Activated CD4-positive, alpha-beta T cell treated with anti-CD3 and anti-CD28 coated beads for 24 hours (primary cell): ENCODE data around the gene ZRANB1.

Source experiments
- DNase-seq, 2 donors: peaks; one replicate each; pipeline ENCODE4 v3.0.0-alpha.2; 2020; ENCODE audit warnings: low read depth in 2 of 2

Gene ZRANB1

DNA sequence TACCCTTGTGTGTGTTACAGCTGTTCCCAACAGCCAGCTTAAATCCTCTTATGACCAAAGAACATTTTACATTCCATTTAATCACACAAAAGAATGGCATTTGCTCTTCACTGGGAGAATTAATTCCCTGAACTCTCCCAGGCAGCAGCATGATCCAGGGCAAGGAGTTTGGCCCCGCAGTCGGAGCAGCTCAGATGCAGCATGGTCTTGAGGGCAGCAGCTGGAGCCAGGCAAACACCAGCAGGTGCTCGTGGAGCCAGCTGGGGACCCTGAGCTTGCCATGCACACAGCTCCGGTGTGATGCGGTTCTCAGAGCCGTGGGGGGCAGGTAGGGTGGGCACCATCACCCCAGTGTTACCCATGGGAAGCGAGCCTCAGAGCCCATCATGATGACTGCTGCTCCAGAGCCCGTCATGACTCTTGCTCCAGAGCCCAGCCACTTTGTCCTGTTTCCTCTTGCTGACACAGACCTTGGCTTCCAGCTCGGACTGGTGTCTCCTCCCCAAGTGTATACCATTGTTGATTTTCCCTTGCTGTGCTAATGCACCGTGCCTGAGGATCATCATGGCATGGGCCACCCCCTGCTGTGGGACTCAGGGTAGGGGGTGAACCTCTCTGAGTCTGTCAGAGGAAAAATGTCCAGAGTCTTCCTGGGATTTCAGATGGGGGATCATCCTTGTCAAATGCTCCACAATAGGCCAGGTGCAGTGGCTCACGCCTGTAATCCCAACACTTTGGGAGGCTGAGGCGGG lies 75.8 kb downstream of the ZRANB1 start:
- DNase-seq, result no peak

DNA sequence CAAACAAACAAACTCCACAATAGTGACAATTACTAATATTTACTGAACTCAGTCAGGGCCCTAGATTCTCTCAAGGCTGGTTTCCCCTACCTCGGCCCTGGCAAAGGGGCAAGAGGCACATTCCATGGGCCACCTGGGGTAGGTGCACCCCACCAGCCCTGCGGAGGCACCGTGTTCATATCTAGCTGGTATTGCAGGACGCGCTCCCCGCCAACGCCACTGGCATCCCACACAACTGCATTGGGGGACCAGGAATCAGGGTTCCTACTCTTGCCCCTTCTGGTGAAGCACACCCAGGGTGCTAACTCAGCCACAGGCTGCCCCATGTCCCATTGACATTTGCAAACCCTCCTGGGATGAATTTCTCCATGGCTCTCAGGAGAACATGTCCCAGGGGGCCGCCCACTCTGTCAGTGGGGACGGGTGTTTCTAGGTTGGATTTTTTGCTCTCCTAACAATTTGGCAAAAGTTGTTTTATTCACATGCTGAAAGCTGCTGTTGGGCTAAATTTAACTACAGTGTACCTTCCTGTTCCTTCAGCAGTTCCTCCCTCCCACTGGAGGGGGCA lies 76.7 kb downstream of the ZRANB1 start:
- no peak for DNase-seq

GRCh38 chr10:125020386-125020785 lies 78.5 kb downstream of the ZRANB1 start:
- no peak for DNase-seq

DNA sequence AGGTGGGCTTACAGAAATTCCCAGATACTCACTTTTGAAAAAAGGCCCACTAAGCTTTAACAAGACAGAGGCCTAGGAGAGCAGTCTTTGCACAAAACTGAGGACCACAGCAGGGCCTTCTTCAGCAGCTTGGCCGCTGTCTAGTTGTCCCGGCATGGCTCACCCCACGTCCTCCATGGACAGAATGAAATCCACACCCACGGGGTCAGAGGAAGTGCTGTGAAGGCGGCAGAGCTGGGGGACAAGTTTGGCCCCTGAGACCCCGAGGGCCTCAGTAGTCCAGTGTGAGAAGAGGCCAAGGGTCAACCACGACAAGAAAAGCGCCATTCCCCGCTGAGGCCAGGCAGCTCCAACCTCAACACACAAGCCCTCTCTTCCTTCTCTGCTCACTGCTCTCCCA lies 78.9 kb downstream of the ZRANB1 start:
- DNase-seq, result no peak

DNA sequence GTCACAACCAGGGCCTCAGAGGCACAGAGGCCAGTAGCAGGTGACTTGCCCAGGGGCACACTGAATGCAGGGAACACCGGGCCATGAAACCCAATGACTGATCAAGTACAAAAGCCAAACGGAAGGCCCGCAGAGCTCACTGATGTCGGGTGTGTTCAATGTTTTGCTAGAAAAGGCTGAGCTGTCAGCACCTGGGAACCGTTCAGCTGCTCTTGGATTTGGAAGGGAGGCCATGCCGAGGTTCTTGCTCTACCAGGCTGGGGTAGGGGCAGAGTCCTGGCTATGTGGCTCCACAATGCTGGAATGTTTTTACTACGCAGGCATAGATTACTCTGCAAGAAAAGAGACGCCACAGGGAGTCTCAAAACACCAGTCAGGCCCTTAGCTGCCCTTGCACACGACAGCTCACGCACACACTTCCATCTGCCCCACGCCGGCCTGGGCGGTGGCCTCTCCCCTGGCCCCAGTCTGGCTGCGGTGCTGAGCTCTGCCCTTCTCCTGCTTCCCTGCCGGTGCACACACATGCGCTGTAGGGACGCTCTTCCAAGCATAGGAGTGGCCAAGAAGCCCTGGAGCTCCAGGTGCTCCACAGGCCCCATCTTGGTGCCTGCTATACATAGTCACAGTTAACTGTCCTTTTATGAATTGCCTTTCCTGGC lies 79.9 kb downstream of the ZRANB1 start:
- DNase-seq, result no peak

DNA sequence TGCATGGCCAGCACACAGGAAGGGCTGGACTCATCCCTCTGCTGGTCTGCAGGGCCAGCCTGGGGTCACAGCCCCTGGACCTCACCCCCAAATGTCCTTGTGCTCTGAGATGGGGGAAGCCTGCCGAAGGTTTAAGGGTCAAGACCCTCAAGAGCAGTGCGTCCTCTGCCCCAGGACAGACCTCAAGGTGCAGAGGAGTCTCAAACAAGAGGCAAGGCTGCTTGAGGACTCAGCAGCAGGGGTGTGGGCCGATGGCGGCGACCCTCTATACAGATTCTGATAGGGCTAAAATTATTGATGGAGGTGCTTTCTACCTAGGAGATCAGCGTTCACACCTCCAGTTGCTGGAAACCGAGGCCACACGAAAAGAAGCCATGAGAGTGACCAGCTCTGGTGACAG lies 80.7 kb downstream of the ZRANB1 start:
- DNase-seq, result no peak

- DNase-seq, result no peak
Measured at GRCh38 chr10:125023255-125023654, 81.3 kb downstream of the ZRANB1 start.

GRCh38 chr10:125023862-125024496 lies 82.1 kb downstream of the ZRANB1 start:
- no peak for DNase-seq

- no peak for DNase-seq
Measured at GRCh38 chr10:125024497-125025234, 82.7 kb downstream of the ZRANB1 start.

DNA sequence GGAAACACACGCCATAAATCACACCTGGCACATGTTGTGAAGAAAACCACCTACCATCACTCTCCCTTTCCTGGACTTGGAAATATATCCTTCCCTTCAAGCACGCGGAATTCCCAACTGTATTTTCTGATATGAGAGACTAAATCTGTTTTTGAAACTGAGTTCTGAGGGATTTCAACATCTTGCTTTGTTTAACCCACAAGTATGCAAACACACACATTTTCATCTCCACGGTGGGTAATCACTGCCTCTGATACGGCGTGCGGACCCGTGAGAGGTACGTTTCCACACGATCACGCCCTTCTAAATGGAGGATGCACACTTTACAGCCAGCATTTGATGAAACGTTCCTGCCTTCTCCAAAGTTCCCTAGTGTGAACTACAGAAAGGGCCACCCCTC lies 83.4 kb downstream of the ZRANB1 start:
- DNase-seq, result no peak

DNA sequence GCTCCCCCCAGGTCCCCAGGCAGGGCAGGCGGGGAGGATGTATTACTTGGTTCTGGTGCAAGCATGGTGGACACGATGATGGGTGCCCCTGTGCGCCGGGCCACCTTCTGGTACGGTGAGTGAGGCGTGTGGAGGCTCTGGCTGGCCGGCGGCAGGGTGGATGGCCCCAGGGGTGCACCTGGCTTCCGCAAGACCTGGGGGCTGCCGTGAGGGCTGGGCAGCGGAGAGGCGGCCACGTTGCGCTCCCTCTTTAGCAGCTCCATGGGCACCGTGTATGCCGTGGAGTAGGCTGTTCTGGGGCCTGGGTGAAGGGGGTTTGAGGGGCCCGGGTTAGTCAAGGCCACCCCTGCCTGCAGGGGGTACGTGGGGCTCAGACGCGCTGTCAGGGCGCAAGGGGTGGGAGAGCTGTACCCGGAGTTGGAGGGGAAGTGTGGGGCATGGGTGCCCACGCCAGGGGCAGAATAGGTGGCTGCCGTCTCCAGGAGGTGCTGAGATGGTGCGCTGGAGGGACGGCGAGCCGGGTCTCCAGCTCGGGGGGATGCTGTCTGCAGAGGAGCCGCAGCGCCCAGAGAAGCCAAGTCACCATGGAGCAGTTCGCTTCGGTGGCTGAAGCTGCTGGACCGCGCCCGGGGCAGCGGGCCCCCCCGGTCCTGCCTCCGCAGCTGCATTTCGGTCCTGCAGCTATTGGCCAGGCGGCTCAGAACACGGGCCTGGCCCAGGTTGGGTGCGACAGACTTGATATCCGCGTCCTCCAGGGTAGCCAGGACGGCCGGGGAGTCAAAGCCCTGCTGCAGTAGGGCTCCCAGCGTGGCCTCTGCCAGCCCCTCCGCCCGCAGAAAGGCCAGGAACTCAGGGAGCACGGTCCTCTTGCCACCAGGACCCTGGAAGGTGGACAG lies 84.4 kb downstream of the ZRANB1 start:
- no peak for DNase-seq

DNA sequence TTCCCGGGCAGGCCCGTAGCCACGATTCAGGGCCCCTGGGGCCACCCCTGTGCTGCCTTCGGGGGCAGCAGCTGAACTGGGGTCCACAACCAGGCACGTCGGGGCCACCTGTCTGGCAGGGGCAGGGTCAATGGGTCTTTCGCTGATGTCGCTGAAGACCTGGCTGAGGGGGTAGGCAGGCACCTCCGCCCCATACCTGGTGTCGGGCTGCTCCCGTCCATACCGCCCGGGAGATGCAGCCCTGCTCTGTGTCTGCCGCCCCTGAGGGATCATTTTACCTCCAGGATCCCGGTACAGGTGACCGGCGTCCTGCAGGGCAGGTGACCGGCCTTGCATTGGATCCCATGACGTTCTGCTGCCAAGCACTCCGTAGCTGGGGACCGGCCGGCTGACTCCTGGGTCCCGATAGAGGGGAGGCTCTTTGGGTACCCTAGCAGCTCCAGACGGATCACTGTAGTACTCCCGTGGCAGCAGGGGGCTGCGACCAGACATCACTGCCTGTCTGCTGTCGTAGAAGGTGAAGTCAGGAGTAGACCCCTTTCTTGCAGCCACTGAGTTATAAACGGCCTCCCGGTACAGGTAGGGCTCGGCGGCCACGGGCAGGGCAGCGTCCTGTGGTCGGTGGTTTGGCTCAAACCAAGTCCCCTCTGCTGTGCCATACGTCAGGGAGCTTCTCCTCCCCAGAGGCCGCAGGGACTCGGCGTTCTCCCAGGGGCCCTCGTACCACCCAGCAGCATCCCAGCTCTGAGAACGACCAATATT lies 85.2 kb downstream of the ZRANB1 start:
- no peak for DNase-seq

DNA sequence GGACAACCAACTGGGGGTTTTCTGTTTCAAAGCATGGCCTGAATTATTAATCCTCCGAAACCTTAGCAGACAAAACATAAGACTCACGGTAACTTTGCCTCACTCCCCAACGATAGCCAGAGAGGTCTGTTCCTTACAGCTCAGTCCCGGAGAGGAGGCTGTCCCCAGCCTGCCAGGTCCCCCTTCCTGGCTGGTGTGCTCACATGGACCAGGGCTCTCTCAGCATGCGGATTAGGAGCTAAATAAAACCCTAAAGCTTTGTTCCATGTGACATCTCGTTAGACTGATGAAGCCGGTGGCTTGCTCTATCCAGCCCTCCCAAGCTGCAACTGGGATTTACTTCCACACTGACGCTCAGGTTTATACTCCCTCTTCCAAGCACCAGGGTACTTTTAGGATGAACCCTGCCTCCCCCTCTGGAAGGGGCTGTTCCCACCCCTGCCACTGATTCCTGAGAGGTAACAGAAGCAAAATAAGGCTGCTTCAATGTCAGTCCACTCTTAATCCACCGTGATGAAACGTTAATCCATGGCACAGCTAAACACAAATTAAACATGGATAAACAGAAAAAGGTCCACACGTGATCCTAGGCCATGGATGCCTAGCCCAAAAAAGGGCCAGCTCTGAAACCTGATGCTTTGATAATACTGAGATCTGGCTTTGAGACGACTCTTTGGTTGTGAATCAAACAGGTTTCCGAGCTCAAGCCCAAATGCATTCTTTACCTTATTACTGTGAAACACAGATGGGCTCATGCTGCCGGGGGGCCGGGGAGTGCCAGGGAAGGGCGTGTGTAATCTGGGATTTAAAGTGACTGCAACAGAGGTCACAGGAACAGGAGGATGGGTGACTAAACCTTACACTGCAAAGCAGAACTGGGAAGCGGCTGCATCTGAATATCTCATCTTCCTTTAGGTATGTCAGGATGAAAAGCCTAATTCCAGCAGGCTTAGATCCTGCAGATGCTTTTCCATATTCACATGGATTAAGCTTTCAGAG lies 86.2 kb downstream of the ZRANB1 start:
- no peak for DNase-seq

DNA sequence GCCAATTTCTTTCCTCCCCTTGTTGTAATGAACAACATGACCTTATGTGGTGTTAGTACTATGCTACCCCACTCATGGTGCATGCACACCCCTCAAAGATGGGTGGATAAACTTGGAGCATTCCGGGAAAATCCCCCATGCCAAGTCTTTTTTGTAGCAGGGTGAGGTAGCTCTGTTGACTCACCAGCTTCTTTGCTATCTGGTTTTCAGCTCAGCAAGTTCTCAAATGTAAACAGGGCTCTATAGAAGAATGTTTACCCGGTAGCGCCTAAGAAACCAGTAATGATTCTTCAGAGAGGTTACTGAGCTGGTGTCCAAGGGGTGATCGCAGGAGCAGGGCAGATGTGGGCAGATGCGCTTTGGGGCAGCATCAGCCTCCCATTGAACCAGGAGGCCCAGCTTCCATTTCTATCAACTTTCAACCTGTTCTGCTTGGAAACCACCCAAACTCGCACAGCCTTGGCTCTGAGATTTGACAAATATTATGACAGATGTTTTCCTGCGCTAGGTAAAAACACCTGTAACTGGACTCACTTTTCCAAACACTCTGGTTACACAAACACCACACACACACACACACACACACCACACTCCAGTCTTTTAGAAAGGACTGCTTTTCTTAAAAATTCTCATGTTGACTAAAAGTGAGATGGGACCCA lies 87.8 kb downstream of the ZRANB1 start:
- DNase-seq, result no peak

DNA sequence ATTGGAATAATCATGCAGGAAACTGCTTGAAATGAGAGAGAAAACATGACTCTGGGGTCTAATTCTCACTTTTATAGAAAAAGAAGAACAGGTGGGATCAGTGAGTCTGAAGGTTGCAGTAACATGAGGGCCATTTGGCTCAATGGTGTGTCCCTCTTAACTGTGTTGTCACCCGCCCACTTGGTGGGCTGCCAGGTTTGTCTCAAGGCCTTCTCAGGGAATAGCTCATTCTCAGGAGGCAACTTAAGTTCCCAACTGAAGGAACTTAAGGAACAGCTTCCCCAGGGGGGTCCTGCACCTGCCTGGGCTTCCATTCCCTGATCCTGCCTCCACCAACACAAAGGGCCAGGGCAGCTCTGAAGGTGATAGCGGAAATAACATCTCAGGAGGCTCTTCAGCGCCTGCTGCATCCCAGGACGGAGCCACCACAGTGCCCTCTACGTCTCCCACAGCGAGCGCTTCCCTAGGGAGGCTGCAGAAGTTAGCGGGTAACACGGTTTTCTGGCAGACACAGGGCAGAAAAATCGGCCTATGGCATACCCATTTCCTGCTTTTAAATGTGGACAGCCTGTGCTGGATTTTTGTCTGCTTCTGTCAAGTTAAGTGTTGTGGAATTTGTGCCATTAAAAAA lies 88.8 kb downstream of the ZRANB1 start:
- no peak for DNase-seq

- DNase-seq, result no peak
Measured at GRCh38 chr10:125032474-125033020, 90.6 kb downstream of the ZRANB1 start.

- no peak for DNase-seq
Measured at GRCh38 chr10:125033146-125033924, 91.4 kb downstream of the ZRANB1 start.
